Thymus (tissue), 11 donors: ENCODE results near the gene PRIM2. TPM values are rescaled to one million over a fixed set of nuclear protein-coding genes. Genes with fewer than 3 reads are reported as not detected.
"Not testable (repeated sequence)": the region's sequence is repeated elsewhere in the genome, so short reads cannot be mapped to it uniquely, and the experiment has no call there.

Source experiments
- DNase-seq, 9 donors: peaks; one replicate each; pipeline ENCODE4 v3.0.0-alpha.2; 2013; ENCODE audit warnings: low spot score in 9 of 9, low read depth in 6 of 9, missing footprints in 1 of 9
- H3K27ac ChIP-seq, 2 donors: one replicate each; pipeline ENCODE4 v1.5.1; 2013; ENCODE audit warnings: control low read depth in 1 of 2, low read depth in 1 of 2, low read length in 1 of 2, mild to moderate bottlenecking in 1 of 2, moderate library complexity in 1 of 2
- H3K27me3 ChIP-seq, 2 donors: one replicate each; pipeline ENCODE4 v1.5.1; 2013; ENCODE audit warnings: low read length in 1 of 2; ENCODE audit not compliant: control insufficient read depth in 2 of 2, insufficient read depth in 1 of 2
- H3K36me3 ChIP-seq, 2 donors: one replicate each; pipeline ENCODE4 v1.5.1; 2013; ENCODE audit warnings: low read length in 1 of 2, mild to moderate bottlenecking in 1 of 2, moderate library complexity in 1 of 2; ENCODE audit not compliant: control insufficient read depth in 2 of 2, insufficient read depth in 2 of 2
- H3K4me1 ChIP-seq, 2 donors: one replicate each; pipeline ENCODE4 v1.5.1; 2013; ENCODE audit warnings: low read length in 2 of 2; ENCODE audit not compliant: control insufficient read depth in 2 of 2, insufficient read depth in 2 of 2
- H3K4me3 ChIP-seq, 2 donors: one replicate each; pipeline ENCODE4 v1.5.1; 2013; ENCODE audit warnings: low read length in 2 of 2, control low read depth in 1 of 2, mild to moderate bottlenecking in 1 of 2
- H3K9me3 ChIP-seq, 2 donors: one replicate each; pipeline ENCODE4 v1.5.1; 2013; ENCODE audit warnings: low read length in 1 of 2, mild to moderate bottlenecking in 1 of 2; ENCODE audit not compliant: control insufficient read depth in 2 of 2, insufficient read depth in 1 of 2
- WGBS: extraction: QIAGEN DNeasy Blood & Tissue Kit; methylation state at CpG from one replicate; pipeline ENCODE4 v1.1.7; 2013; 5-methylcytosine and 5-hydroxymethylcytosine counted together
- polyA plus RNA-seq: library from polyadenylated mRNA; stranded (reverse); fragments of 200-250 nt; gene quantifications from one replicate; pipeline ENCODE4 v1.2.3, GENCODE V29; 2013
- total RNA-seq: library from RNA; stranded (reverse); fragments of 120-200 nt; gene quantifications from one replicate; pipeline ENCODE4 v1.2.4, GENCODE V29; 2013
- donor health status: healthy.

Gene PRIM2
- total and polyA plus RNA-seq, 2 donors, result 9.7 to 34.2 TPM

- no peak for DNase-seq
- H3K4me1 ChIP-seq, result no peaks in the 10 kb centered on the region
- no peaks in the 10 kb centered on the region for H3K27me3 ChIP-seq
- peaks cover 0 to 7% of the 10 kb centered on the region in 2 donors for H3K9me3 ChIP-seq
- H3K27ac ChIP-seq, result no peak overlapping the region
- 95% methylated on average over 2 of the region's 2 CpGs for WGBS
- no peaks in the 10 kb centered on the region for H3K36me3 ChIP-seq
- no peak overlapping the region for H3K4me3 ChIP-seq
Measured at GRCh38 chr6:57283911-57284455, 33.4 kb upstream of the PRIM2 start.

- not testable (repeated sequence) for H3K4me3 ChIP-seq, DNase-seq, H3K27ac ChIP-seq, H3K36me3 ChIP-seq, H3K27me3 ChIP-seq, H3K4me1 ChIP-seq, H3K9me3 ChIP-seq
- 89% methylated on average over 12 of the region's 12 CpGs for WGBS
Measured at GRCh38 chr6:57288136-57288535, 29.3 kb upstream of the PRIM2 start.

- H3K9me3 ChIP-seq, H3K27me3 ChIP-seq, H3K27ac ChIP-seq, H3K36me3 ChIP-seq, H3K4me1 ChIP-seq, H3K4me3 ChIP-seq, DNase-seq: not testable (repeated sequence)
- WGBS, result 71% methylated on average over 1 of the region's 1 CpG
Measured at GRCh38 chr6:57293472-57293871, 24.0 kb upstream of the PRIM2 start.

GRCh38 chr6:57294862-57295445 is 22.5 kb upstream of the PRIM2 start:
- Histone ChIP-seq H3K36me3 (no peaks in the 10 kb centered on the region), H3K4me3 (no peak overlapping the region), H3K4me1 (no peaks in the 10 kb centered on the region), H3K9me3 (no peaks in the 10 kb centered on the region), H3K27me3 (no peaks in the 10 kb centered on the region), H3K27ac (no peak overlapping the region)
- no peak for DNase-seq
- WGBS, result 71% methylated on average over 6 of the region's 6 CpGs

- Histone ChIP-seq H3K27me3 (no peaks in the 10 kb centered on the region), H3K36me3 (no peaks in the 10 kb centered on the region), H3K4me3 (no peak overlapping the region), H3K27ac (no peak overlapping the region), H3K9me3 (no peaks in the 10 kb centered on the region), H3K4me1 (no peaks in the 10 kb centered on the region)
- no peak for DNase-seq
- WGBS, result 92% methylated on average over 1 of the region's 1 CpG
Measured at GRCh38 chr6:57297505-57297904, 19.9 kb upstream of the PRIM2 start.

GRCh38 chr6:57298741-57299140 is 18.7 kb upstream of the PRIM2 start:
- DNase-seq, result no peak
- Histone ChIP-seq H3K27ac (no peak overlapping the region), H3K4me1 (no peaks in the 10 kb centered on the region), H3K27me3 (no peaks in the 10 kb centered on the region), H3K4me3 (no peak overlapping the region), H3K9me3 (no peaks in the 10 kb centered on the region), H3K36me3 (no peaks in the 10 kb centered on the region)
- 97% methylated on average over 2 of the region's 2 CpGs for WGBS

GRCh38 chr6:57301757-57302156 is 15.7 kb upstream of the PRIM2 start:
- no peaks in the 10 kb centered on the region for H3K9me3 ChIP-seq
- WGBS, result 100% methylated on average over 1 of the region's 1 CpG
- no peak overlapping the region for H3K4me3 ChIP-seq
- H3K27ac ChIP-seq, result no peak overlapping the region
- no peak for DNase-seq
- H3K27me3 ChIP-seq, result no peaks in the 10 kb centered on the region
- H3K36me3 ChIP-seq, result no peaks in the 10 kb centered on the region
- no peaks in the 10 kb centered on the region for H3K4me1 ChIP-seq

GRCh38 chr6:57302477-57302876 is 15.0 kb upstream of the PRIM2 start:
- Histone ChIP-seq H3K36me3 (no peaks in the 10 kb centered on the region), H3K27ac (no peak overlapping the region), H3K9me3 (no peaks in the 10 kb centered on the region), H3K27me3 (no peaks in the 10 kb centered on the region), H3K4me1 (no peaks in the 10 kb centered on the region), H3K4me3 (no peak overlapping the region)
- no peak for DNase-seq
- 88% methylated on average over 2 of the region's 2 CpGs for WGBS

GRCh38 chr6:57303931-57304681 is 13.3 kb upstream of the PRIM2 start:
- no peak for DNase-seq
- 98% methylated on average over 1 of the region's 1 CpG for WGBS

More at GRCh38 chr6:57303931-57304681, 13.3 kb upstream of the PRIM2 start:
- Histone ChIP-seq H3K4me1 (no peaks in the 10 kb centered on the region), H3K27me3 (no peaks in the 10 kb centered on the region), H3K27ac (no peak overlapping the region), H3K36me3 (no peaks in the 10 kb centered on the region), H3K9me3 (no peaks in the 10 kb centered on the region), H3K4me3 (no peak overlapping the region)
